HCT116 (cell line): ENCODE data around the gene ERLIN1.

Source experiments
- CEBPB ChIP-seq: IDR thresholded peaks from 2 replicates; pipeline ENCODE4 v1.6.1; 2012; ENCODE audit warnings: low read depth
- EZH2 ChIP-seq: fragments of 200-600 bp; sonication (generic); IDR thresholded peaks from 2 replicates; pipeline ENCODE4 v1.6.1; 2017; ENCODE audit warnings: antibody characterized with exemption, mixed run types
- EZH2phosphoT487 ChIP-seq: fragments of 200-600 bp; IDR thresholded peaks from 2 replicates; pipeline ENCODE4 v1.6.1; 2018; ENCODE audit warnings: antibody characterized with exemption, borderline replicate concordance
- JUND ChIP-seq: IDR thresholded peaks from 2 replicates; pipeline ENCODE4 v1.6.1; 2012
- POLR2A ChIP-seq: IDR thresholded peaks from 2 replicates; pipeline ENCODE4 v1.7.0; 2011; ENCODE audit warnings: borderline replicate concordance; ENCODE audit not compliant: insufficient read depth, insufficient read length; ENCODE audit errors: extremely low read depth
- POLR2AphosphoS5 ChIP-seq: IDR thresholded peaks from 2 replicates; pipeline ENCODE4 v1.6.1; 2011; ENCODE audit warnings: mild to moderate bottlenecking, low read depth, low read length, moderate library complexity
- RAD21 ChIP-seq: IDR thresholded peaks from 2 replicates; pipeline ENCODE4 v1.6.1; 2012; ENCODE audit warnings: low read depth, mild to moderate bottlenecking
- SP1 ChIP-seq: IDR thresholded peaks from 2 replicates; pipeline ENCODE4 v1.6.1; 2012; ENCODE audit warnings: low read depth
- SRF ChIP-seq: IDR thresholded peaks from 2 replicates; pipeline ENCODE4 v1.6.1; 2012; ENCODE audit warnings: low read depth
- TCF7L2 ChIP-seq: IDR thresholded peaks from 2 replicates; pipeline ENCODE4 v1.7.0; 2011; ENCODE audit warnings: borderline replicate concordance, inconsistent platforms; ENCODE audit not compliant: insufficient read depth, insufficient read length; ENCODE audit errors: extremely low read depth
- TF ChIP-seq, protein P1 (sequence below), 3 experiments: fragments of 200-600 bp in 1 of 3; sonication (generic) in 1 of 3; IDR thresholded peaks in 2 of 3; conservative IDR thresholded peaks in 1 of 3; 2 replicates each; pipeline ENCODE4 v1.5.1; 2012 to 2017; ENCODE audit warnings: low read depth in 2 of 3, low read length in 2 of 3, antibody characterized with exemption in 1 of 3, borderline replicate concordance in 1 of 3, control low read depth in 1 of 3, mild to moderate bottlenecking in 1 of 3, mixed read lengths in 1 of 3, mixed run types in 1 of 3, moderate library complexity in 1 of 3; ENCODE audit not compliant: insufficient read depth in 1 of 3
- TF ChIP-seq, protein P2 (sequence below): IDR thresholded peaks from 2 replicates; pipeline ENCODE4 v1.6.1; 2011; ENCODE audit warnings: mild to moderate bottlenecking, low read length, moderate library complexity; ENCODE audit not compliant: insufficient replicate concordance; ENCODE audit errors: extremely low read depth

DNA sequence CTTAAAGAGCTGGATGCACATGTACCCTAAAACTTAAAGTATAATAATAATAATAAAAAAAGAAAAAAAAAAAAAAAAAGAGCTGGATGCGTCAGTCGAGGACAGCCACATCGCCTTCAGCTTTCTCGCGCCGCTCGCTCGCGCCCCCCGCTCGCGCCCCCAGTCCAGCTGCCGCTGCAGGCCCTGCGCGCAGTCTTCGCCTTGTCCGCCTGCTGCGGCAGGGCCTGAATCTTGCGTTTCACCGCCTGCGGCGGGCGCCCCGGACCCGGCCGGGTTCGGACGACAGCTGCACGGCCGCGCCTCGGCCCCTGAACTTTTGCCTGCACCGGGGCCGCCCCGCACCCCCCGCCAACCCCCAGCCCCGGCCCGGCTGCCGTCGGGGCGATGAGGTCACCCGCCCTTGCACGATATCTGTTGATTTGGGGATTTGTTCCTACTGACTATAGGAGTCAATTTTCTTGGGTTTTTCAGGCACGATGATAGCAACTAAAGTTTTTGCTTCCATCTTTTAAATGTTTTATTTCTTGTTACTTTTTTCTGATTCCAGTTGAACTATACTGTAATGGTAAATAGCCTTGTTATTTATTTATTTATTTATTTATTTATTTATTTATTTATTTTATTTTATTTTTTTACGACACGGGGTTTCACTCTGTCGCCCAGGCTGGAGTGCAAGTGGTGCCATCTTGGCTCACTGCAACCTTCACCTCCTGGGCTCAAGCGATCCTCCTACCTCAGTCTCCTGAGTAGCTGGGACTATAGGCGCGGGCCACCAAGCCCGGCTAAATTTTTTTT is 70.7 kb downstream of the ERLIN1 start:
- no peak for TF ChIP-seq POLR2AphosphoS5
- TF ChIP-seq, protein P1, sequence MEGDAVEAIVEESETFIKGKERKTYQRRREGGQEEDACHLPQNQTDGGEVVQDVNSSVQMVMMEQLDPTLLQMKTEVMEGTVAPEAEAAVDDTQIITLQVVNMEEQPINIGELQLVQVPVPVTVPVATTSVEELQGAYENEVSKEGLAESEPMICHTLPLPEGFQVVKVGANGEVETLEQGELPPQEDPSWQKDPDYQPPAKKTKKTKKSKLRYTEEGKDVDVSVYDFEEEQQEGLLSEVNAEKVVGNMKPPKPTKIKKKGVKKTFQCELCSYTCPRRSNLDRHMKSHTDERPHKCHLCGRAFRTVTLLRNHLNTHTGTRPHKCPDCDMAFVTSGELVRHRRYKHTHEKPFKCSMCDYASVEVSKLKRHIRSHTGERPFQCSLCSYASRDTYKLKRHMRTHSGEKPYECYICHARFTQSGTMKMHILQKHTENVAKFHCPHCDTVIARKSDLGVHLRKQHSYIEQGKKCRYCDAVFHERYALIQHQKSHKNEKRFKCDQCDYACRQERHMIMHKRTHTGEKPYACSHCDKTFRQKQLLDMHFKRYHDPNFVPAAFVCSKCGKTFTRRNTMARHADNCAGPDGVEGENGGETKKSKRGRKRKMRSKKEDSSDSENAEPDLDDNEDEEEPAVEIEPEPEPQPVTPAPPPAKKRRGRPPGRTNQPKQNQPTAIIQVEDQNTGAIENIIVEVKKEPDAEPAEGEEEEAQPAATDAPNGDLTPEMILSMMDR (IDR thresholded peaks at IDR 0.05 in 2 of 3, conservative IDR thresholded peaks at IDR 0.05 in 1 of 3; ENCODE audit: borderline replicate concordance in 1 of 3, insufficient read depth in 1 of 3, low read depth in 2 of 3, low read length in 2 of 3), result no peak
- TF ChIP-seq EZH2, result no peak
- TF ChIP-seq, protein P2, sequence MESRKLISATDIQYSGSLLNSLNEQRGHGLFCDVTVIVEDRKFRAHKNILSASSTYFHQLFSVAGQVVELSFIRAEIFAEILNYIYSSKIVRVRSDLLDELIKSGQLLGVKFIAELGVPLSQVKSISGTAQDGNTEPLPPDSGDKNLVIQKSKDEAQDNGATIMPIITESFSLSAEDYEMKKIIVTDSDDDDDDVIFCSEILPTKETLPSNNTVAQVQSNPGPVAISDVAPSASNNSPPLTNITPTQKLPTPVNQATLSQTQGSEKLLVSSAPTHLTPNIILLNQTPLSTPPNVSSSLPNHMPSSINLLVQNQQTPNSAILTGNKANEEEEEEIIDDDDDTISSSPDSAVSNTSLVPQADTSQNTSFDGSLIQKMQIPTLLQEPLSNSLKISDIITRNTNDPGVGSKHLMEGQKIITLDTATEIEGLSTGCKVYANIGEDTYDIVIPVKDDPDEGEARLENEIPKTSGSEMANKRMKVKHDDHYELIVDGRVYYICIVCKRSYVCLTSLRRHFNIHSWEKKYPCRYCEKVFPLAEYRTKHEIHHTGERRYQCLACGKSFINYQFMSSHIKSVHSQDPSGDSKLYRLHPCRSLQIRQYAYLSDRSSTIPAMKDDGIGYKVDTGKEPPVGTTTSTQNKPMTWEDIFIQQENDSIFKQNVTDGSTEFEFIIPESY, result no peak
- TF ChIP-seq RAD21, result no peak
- no peak for TF ChIP-seq SRF
- no peak for TF ChIP-seq EZH2phosphoT487
- no peak for TF ChIP-seq POLR2A
- no peak for TF ChIP-seq CEBPB
- no peak for TF ChIP-seq SP1
- no peak for TF ChIP-seq TCF7L2
- TF ChIP-seq JUND, result no peak
